ENCODE measurements around the gene FNIP2. TPM values are rescaled to one million over a fixed set of nuclear protein-coding genes. Genes with fewer than 3 reads are reported as not detected.

FNIP2 gene
- total and polyA plus RNA-seq, 9 of the 15 experiments (the other 6 are each of a cell fraction or from before 2014, with no cell fraction given): 1.7 to 15.5 (median 8.3) TPM

- TF ChIP-seq ARID1B (IDR thresholded peaks at IDR 0.05): 0 out of 2 replicates have a peak, but pooled peaks have one; percentile 14
- TF ChIP-seq SOX6 (IDR thresholded peaks at IDR 0.05): 0 out of 2 replicates have a peak, but pooled peaks have one; percentile 41
- no peak for TF ChIP-seq ZFPM2 (CRISPR knock-in tag; IDR thresholded peaks at IDR 0.05)
- TF ChIP-seq ZNF253 (CRISPR knock-in tag; conservative IDR thresholded peaks at IDR 0.05): no peak
- TF ChIP-seq HMBOX1 (IDR thresholded peaks at IDR 0.05): peak; percentile 67; the same call in 1 of the 2 replicates
- TF ChIP-seq RERE (CRISPR knock-in tag; IDR thresholded peaks at IDR 0.05; ENCODE audit: borderline replicate concordance): no peak
- no peak for TF ChIP-seq ATF2 (CRISPR knock-in tag; IDR thresholded peaks at IDR 0.05)
- TF ChIP-seq TRIM24 (IDR thresholded peaks at IDR 0.05): no peak
- TF ChIP-seq RCOR1 (IDR thresholded peaks at IDR 0.05; ENCODE audit: borderline replicate concordance in 1 of 2, low read depth in 2 of 2, low read length in 2 of 2): 0 out of 4 replicates have a peak, but pooled peaks of 1 of the 2 experiments have one; percentile 18
- TF ChIP-seq PURB (CRISPR knock-in tag; IDR thresholded peaks at IDR 0.05; ENCODE audit: low read depth): no peak
- TF ChIP-seq ZSCAN29 (IDR thresholded peaks at IDR 0.05): no peak
- no peak for TF ChIP-seq ZNF140 (CRISPR knock-in tag; IDR thresholded peaks at IDR 0.05)
- no peak for TF ChIP-seq SMARCA5 (IDR thresholded peaks at IDR 0.05)
- TF ChIP-seq ZNF589 (CRISPR knock-in tag; IDR thresholded peaks at IDR 0.05; ENCODE audit: low read depth): no peak
- TF ChIP-seq NFE2 (IDR thresholded peaks at IDR 0.05; ENCODE audit: low read depth): no peak
- no peak for TF ChIP-seq SMAD4 (CRISPR knock-in tag; conservative IDR thresholded peaks at IDR 0.05)
Measured at GRCh38 chr4:158799856-158800255, 31.0 kb downstream of the FNIP2 start (continued).

All from K562 (cell line).